IMR-90 (cell line): ENCODE measurements around the gene ABCA9.

ENCODE experiments used
- FOS ChIP-seq: fragments of 150-350 bp; IDR thresholded peaks from 2 replicates; pipeline ENCODE4 v1.6.1; 2016; ENCODE audit warnings: low read depth, low read length
- POLR2A ChIP-seq: IDR thresholded peaks from 2 replicates; pipeline ENCODE4 v1.6.1; 2012; ENCODE audit warnings: mild to moderate bottlenecking, low read depth, low read length
- RAD21 ChIP-seq: IDR thresholded peaks from 2 replicates; pipeline ENCODE4 v1.6.1; 2012; ENCODE audit warnings: low read length, improper control_type of control experiment
- RCOR1 ChIP-seq: IDR thresholded peaks from 2 replicates; pipeline ENCODE4 v1.6.1; 2012; ENCODE audit warnings: mild to moderate bottlenecking, low read length, improper control_type of control experiment; ENCODE audit not compliant: insufficient replicate concordance
- TF ChIP-seq, protein P1 (sequence below): conservative IDR thresholded peaks from 2 replicates; pipeline ENCODE4 v1.5.1; 2012; ENCODE audit warnings: mild to moderate bottlenecking, low read depth, low read length, improper control_type of control experiment
- TF ChIP-seq, protein P2 (sequence below): fragments of 150-350 bp; IDR thresholded peaks from 2 replicates; pipeline ENCODE4 v1.6.1; 2017; ENCODE audit warnings: mild to moderate bottlenecking, antibody characterized with exemption, low read length, low read depth

DNA sequence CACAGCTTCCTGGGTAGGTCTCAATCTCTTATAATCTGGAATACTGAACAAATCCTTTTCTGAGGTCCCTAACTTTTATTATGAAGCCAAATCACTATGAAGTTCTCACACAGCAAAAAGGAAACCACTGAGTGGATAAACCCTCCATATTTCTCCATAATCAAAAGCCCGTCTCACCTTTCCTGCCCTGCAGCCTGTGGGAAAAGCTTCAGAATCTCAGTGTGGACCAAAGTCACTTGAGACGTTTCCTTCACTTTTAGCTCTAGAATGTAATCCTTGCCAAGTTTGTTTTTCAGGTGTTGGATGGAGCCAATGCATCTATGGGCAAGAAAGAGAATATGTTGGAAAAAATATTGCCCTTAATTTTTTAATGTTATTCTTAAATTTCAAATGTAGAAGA is 22.0 kb upstream of the ABCA9 start:
- no peak for TF ChIP-seq RCOR1
- TF ChIP-seq, protein P1, sequence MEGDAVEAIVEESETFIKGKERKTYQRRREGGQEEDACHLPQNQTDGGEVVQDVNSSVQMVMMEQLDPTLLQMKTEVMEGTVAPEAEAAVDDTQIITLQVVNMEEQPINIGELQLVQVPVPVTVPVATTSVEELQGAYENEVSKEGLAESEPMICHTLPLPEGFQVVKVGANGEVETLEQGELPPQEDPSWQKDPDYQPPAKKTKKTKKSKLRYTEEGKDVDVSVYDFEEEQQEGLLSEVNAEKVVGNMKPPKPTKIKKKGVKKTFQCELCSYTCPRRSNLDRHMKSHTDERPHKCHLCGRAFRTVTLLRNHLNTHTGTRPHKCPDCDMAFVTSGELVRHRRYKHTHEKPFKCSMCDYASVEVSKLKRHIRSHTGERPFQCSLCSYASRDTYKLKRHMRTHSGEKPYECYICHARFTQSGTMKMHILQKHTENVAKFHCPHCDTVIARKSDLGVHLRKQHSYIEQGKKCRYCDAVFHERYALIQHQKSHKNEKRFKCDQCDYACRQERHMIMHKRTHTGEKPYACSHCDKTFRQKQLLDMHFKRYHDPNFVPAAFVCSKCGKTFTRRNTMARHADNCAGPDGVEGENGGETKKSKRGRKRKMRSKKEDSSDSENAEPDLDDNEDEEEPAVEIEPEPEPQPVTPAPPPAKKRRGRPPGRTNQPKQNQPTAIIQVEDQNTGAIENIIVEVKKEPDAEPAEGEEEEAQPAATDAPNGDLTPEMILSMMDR, result no peak
- TF ChIP-seq FOS, result no peak
- no peak for TF ChIP-seq POLR2A
- TF ChIP-seq, protein P2, sequence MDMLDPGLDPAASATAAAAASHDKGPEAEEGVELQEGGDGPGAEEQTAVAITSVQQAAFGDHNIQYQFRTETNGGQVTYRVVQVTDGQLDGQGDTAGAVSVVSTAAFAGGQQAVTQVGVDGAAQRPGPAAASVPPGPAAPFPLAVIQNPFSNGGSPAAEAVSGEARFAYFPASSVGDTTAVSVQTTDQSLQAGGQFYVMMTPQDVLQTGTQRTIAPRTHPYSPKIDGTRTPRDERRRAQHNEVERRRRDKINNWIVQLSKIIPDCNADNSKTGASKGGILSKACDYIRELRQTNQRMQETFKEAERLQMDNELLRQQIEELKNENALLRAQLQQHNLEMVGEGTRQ, result no peak
- TF ChIP-seq RAD21, result no peak
